Neural crest cell (in vitro differentiated cells): ENCODE results near the gene HSPB9. TPM values are rescaled to one million over a fixed set of nuclear protein-coding genes. Genes with fewer than 3 reads are reported as not detected.

Experiments used
- DNase-seq: peaks from one replicate; pipeline ENCODE4 v3.0.0; 2021; ENCODE audit warnings: low read depth, mixed read lengths, low spot score
- H3K27ac Mint-ChIP-seq: one replicate; pipeline ENCODE4 v1.8.0; 2021; ENCODE audit warnings: mild to moderate bottlenecking, mixed read lengths; ENCODE audit not compliant: unreplicated experiment
- H3K27me3 Mint-ChIP-seq: 2 replicates; pipeline ENCODE4 v1.8.0; 2021; ENCODE audit warnings: low read depth, mild to moderate bottlenecking, mixed read lengths
- H3K36me3 Mint-ChIP-seq: 2 replicates; pipeline ENCODE4 v1.8.0; 2021; ENCODE audit warnings: low read depth, mild to moderate bottlenecking, mixed read lengths
- H3K4me1 Mint-ChIP-seq: 2 replicates; pipeline ENCODE4 v1.8.0; 2021; ENCODE audit warnings: mixed read lengths
- H3K4me3 Mint-ChIP-seq: one replicate; pipeline ENCODE4 v1.8.0; 2021; ENCODE audit warnings: mild to moderate bottlenecking, mixed read lengths
- H3K9me3 Mint-ChIP-seq: 2 replicates; pipeline ENCODE4 v1.8.0; 2021; ENCODE audit warnings: mixed read lengths
- long read RNA-seq: library from polyadenylated mRNA; unstranded; transcript quantifications from one replicate; pipeline ENCODE4 v2.0.0, GENCODE V29; 2020
- total RNA-seq: library from RNA; stranded (reverse); gene quantifications from 2 replicates; pipeline ENCODE4 v1.2.1, GENCODE V29; 2021
- TF ChIP-seq, protein P1 (sequence below): fragments of 200-600 bp; sonication (generic); conservative IDR thresholded peaks from 2 replicates; pipeline ENCODE4 v1.5.0; 2021; ENCODE audit warnings: antibody characterized with exemption, mild to moderate bottlenecking

HSPB9 gene
- total RNA-seq = 0.16 and 0.40 TPM in 2 replicates
- long read RNA-seq, partial matches to known transcripts = 0 of 1 reads
- long read RNA-seq, other reads (novel, unspliced or antisense) = 0 of 1 reads

DNA sequence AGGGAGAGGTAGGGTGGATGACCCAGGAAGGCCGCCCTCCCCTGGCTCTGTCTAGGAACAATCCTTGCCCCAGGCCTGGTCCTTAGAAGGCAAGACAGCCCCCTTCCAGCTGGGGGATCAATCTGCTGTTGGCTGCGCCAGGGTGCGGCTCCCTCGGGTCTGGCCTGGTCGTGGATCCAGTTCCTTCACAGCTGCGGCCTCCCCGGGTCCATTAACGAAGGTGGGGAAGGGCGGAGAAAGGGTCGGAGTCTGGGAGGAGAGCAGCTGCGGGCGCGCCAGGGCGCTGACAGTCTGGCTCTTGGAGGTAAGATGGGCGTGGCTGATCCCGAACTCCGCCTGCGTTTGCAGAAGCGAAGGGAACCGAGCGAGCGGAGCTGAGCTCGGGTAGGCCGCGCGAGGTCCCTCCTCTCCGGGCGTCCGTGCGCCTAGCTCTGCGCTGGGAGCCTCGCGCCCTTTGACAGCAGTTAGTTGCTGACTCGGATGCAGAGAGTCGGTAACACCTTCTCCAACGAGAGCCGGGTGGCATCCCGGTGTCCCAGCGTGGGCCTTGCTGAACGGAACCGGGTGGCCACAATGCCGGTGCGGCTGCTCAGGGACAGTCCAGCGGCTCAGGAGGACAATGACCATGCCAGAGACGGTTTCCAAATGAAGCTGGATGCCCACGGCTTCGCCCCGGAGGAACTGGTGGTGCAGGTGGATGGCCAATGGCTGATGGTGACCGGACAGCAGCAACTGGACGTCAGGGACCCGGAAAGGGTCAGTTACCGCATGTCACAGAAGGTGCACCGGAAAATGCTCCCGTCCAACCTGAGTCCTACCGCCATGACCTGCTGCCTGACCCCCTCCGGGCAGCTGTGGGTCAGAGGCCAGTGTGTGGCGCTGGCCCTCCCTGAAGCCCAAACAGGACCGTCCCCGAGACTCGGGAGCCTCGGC is at the start of gene HSPB9:
HSPB9 (plus strand) TSS at position 434 of the 933 bp plus-strand sequence; CDS start at position 481, 47 bp downstream.
- H3K9me3 Mint-ChIP-seq = no peaks in the 10 kb centered on the region
- H3K4me3 Mint-ChIP-seq = peak within 1 kb of the TSS; percentile 83
- H3K27ac Mint-ChIP-seq = no peak within 1 kb of the TSS
- TF ChIP-seq, protein P1, sequence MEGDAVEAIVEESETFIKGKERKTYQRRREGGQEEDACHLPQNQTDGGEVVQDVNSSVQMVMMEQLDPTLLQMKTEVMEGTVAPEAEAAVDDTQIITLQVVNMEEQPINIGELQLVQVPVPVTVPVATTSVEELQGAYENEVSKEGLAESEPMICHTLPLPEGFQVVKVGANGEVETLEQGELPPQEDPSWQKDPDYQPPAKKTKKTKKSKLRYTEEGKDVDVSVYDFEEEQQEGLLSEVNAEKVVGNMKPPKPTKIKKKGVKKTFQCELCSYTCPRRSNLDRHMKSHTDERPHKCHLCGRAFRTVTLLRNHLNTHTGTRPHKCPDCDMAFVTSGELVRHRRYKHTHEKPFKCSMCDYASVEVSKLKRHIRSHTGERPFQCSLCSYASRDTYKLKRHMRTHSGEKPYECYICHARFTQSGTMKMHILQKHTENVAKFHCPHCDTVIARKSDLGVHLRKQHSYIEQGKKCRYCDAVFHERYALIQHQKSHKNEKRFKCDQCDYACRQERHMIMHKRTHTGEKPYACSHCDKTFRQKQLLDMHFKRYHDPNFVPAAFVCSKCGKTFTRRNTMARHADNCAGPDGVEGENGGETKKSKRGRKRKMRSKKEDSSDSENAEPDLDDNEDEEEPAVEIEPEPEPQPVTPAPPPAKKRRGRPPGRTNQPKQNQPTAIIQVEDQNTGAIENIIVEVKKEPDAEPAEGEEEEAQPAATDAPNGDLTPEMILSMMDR = no peak
- no peaks in the 10 kb centered on the region for H3K27me3 Mint-ChIP-seq
- H3K36me3 Mint-ChIP-seq = peaks cover 11% of the 10 kb centered on the region
- peaks cover 21% of the 10 kb centered on the region for H3K4me1 Mint-ChIP-seq
- DNase-seq = no peak

DNA sequence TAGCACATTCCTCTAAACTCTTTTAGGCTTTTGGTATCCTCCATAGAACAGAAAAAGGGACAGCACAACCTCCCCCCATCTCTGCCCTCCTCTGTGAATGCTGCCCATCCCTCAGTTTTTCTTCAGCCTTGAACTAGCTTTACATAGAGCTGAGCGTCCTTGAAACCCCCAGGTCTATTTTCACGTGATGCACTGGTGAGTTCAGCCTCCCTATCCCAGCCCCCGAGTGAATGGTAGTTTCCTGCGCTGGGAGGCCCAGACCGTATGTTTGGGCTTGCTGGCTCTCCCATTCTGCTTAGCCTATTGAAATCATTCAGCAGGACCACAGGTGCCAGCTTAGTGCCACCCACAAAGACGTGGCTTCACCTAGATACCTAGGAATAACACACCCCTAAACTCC is 46.8 kb upstream of the HSPB9 start:
- Mint-ChIP-seq H3K36me3 (no peaks in the 10 kb centered on the region), H3K27me3 (peaks cover 43% of the 10 kb centered on the region), H3K4me1 (no peaks in the 10 kb centered on the region), H3K27ac (no peak overlapping the region), H3K4me3 (no peak overlapping the region), H3K9me3 (no peaks in the 10 kb centered on the region)
- no peak for DNase-seq
- TF ChIP-seq, protein P1 = no peak

GRCh38 chr17:42076797-42077559 is 45.6 kb upstream of the HSPB9 start:
- Mint-ChIP-seq H3K9me3 (no peaks in the 10 kb centered on the region), H3K4me3 (no peak overlapping the region), H3K27me3 (peaks cover 31% of the 10 kb centered on the region), H3K4me1 (no peaks in the 10 kb centered on the region), H3K36me3 (no peaks in the 10 kb centered on the region), H3K27ac (no peak overlapping the region)
- DNase-seq = no peak
- TF ChIP-seq, protein P1 = no peak

DNA sequence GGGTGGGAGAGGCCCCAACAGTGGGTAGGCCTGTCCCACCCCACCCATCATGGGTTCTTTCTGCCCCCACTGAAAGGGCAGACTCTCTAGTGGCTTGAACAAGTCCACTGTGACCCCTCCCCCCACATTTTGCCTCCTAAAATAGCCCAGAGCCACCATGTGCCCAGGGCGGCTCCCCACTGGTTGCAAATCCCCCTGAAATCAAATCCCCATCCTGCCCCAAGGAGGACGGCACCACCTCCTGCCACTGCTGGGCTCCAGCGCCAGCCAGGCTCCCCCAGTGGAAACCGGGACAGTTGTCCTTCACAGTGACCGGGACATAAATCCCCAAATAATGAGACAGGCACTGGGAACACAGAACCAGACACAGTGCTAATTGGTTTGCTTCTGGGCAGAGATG is 44.8 kb upstream of the HSPB9 start:
- Mint-ChIP-seq H3K36me3 (no peaks in the 10 kb centered on the region), H3K9me3 (no peaks in the 10 kb centered on the region), H3K4me3 (no peak overlapping the region), H3K4me1 (no peaks in the 10 kb centered on the region), H3K27me3 (peaks cover 27% of the 10 kb centered on the region), H3K27ac (no peak overlapping the region)
- TF ChIP-seq, protein P1 = no peak
- no peak for DNase-seq

DNA sequence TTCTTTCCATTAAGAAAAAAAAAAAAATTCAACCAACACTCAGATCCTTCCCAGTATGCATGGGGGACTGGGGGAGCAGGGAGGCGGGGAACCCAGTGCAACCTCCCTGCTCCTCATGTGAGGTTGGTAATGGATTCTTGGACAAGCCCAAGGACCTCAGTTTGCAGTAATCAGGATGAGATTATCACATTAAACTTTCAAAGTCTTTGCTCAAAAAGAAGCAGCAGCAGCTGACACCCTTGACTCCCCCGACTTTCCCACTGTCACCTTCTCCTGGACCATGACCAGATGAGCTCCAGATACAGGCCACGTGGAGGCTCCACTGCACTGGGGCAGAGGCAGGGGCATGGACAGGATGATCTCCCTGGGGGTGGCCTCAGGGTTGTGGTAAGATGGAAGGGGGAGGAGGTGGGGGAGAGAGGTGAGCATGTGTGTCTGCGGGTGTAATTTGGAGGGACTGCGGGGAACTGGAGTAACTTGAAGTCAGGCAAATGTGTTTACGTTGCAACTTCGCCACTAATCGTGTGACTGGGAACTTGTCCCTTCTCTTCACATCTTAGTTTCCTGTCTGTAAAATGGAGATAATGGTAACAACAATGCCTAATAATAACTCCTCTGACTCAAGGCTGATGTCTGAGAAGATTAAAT is 44.1 kb upstream of the HSPB9 start:
- H3K9me3 Mint-ChIP-seq = no peaks in the 10 kb centered on the region
- H3K36me3 Mint-ChIP-seq = no peaks in the 10 kb centered on the region
- TF ChIP-seq, protein P1 = no peak
- peaks cover 19% of the 10 kb centered on the region for H3K27me3 Mint-ChIP-seq
- no peak overlapping the region for H3K4me3 Mint-ChIP-seq
- peak overlapping the region; percentile 57 for H3K27ac Mint-ChIP-seq
- no peak for DNase-seq
- no peaks in the 10 kb centered on the region for H3K4me1 Mint-ChIP-seq
